Progenitor cell of endocrine pancreas (in vitro differentiated cells): Measurements from ENCODE around the gene LIMK2. TPM values are rescaled to one million over a fixed set of nuclear protein-coding genes. Genes with fewer than 3 reads are reported as not detected.

Experiments
- DNase-seq: peaks from one replicate; pipeline ENCODE4 v3.0.0; 2021; ENCODE audit warnings: low spot score; ENCODE audit not compliant: unreplicated experiment
- H3K27ac Mint-ChIP-seq: 2 replicates; pipeline ENCODE4 v1.8.0; 2021; ENCODE audit warnings: mild to moderate bottlenecking, moderate library complexity, mixed read lengths
- H3K27me3 Mint-ChIP-seq: 2 replicates; pipeline ENCODE4 v1.8.0; 2021; ENCODE audit warnings: mixed read lengths
- H3K36me3 Mint-ChIP-seq: 2 replicates; pipeline ENCODE4 v1.8.0; 2022; ENCODE audit warnings: mixed read lengths; ENCODE audit not compliant: insufficient read depth
- H3K4me1 Mint-ChIP-seq: 2 replicates; pipeline ENCODE4 v1.8.0; 2021; ENCODE audit warnings: low read depth, mixed read lengths
- H3K4me3 Mint-ChIP-seq: 2 replicates; pipeline ENCODE4 v1.8.0; 2021; ENCODE audit warnings: low read depth, mild to moderate bottlenecking, moderate library complexity, mixed read lengths
- H3K9me3 Mint-ChIP-seq: 2 replicates; pipeline ENCODE4 v1.8.0; 2021; ENCODE audit warnings: low read depth, mixed read lengths
- CTCF ChIP-seq: fragments of 200-600 bp; sonication (generic); IDR thresholded peaks from one replicate; pipeline ENCODE4 v1.5.0; 2021; ENCODE audit warnings: antibody characterized with exemption, mild to moderate bottlenecking; ENCODE audit not compliant: unreplicated experiment
- total RNA-seq: library from RNA; stranded (reverse); gene quantifications from 2 replicates; pipeline ENCODE4 v1.2.1, GENCODE V29; 2021

The LIMK2 gene
- total RNA-seq, 1 donor from 2014 or later = 44.7 TPM

DNA sequence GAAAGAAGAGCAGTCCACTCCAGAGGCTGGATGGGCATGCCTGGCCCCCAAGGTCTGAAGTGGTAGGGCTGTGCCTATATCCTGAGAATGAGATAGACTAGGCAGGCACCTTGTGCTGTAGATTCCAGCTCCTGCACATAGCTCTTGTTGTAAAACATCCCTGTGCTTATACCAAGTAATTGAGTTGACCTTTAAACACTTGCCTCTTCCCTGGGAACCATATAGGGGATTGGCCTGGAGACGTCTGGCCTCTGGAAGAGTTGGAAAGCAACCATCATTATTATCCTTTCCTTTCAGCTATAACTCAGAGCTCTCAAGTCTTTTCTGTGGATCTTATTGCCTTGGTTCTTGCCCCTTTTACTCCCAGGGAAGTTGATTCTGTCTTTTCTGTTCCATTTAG is 15.1 kb downstream of the LIMK2 start:
- Mint-ChIP-seq H3K4me1 (peaks cover 49% of the 10 kb centered on the region), H3K4me3 (no peak overlapping the region), H3K9me3 (no peaks in the 10 kb centered on the region), H3K27ac (peak overlapping the region; percentile 59), H3K27me3 (no peaks in the 10 kb centered on the region), H3K36me3 (peaks cover 5% of the 10 kb centered on the region)
- DNase-seq = no peak
- TF ChIP-seq CTCF = no peak

DNA sequence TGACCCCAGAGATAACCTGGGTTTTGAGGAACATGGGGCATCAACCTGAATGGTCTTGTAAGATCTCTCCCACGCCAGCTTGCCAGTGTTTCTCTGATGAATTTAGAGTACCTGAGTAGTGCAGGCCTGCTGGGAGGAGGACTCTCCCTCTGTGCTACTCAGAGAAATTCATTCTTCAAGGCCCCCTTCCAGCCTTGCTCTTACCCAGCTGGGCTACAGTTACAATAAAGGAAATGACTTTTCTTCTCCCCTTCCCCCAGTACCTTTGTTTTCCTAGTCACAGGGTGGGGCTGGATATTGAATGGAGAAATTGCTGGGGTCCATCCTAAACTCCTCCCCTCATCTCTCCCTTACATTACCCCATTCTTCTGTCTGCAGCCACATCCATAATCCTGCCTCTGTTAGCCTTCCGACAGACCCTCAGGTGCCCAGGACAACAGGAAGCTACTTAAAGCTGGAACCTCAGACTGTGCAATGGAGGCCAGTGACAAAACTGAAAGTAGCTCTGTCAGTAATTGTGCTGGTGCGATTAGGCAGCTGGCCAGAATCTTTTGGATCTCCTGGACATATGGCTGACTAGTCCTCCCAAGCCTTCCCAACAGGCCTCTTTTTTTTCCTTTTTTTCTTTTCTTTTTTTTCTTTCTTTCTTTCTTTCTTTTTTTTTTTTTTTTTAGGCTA is 17.4 kb downstream of the LIMK2 start:
- Mint-ChIP-seq H3K4me1 (peaks cover 35% of the 10 kb centered on the region), H3K4me3 (peak overlapping the region; percentile 33), H3K36me3 (peaks cover 5% of the 10 kb centered on the region), H3K9me3 (no peaks in the 10 kb centered on the region), H3K27ac (peak overlapping the region; percentile 89), H3K27me3 (no peaks in the 10 kb centered on the region)
- DNase-seq = no peak
- no peak for TF ChIP-seq CTCF

GRCh38 chr22:31230155-31230870 is 18.2 kb downstream of the LIMK2 start:
- TF ChIP-seq CTCF = no peak
- Mint-ChIP-seq H3K36me3 (peaks cover 7% of the 10 kb centered on the region), H3K4me1 (peaks cover 34% of the 10 kb centered on the region), H3K27ac (peak overlapping the region; percentile 89), H3K9me3 (no peaks in the 10 kb centered on the region), H3K27me3 (no peaks in the 10 kb centered on the region), H3K4me3 (peak overlapping the region; percentile 33)
- DNase-seq = no peak

DNA sequence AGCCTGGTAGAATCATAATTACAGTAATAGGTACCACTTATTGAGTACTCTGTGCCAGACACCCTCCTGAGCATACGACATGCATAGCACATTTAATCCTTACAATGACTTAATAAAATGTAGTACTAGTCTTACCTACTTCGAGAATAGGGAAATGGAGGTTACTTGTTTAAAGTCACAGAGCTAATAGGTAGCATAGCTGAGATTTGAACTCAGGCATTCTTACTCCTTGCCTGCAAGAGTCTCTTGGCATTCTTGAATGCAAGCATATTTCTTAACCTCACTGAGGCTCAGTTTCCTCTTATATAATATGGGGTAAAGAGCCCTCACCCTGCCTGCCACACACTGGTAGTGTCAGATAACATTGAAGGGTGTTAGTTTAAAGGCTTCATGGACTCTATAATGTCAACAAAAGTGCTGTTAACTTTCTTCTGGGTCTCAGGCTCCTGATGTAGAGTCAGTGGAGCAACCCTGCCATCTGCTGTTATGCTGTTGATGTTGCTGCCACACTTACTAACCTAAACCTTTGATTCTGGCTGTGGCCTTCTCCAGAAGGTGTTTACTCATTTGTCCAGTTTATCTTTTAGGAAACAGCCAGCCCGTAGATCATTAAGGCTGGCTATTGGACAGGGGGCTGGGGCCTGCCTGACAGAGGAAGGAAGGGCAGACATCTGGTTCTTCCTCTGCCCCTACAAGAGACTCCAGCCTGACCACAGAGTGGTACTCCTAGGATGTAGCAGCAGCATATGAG is 18.9 kb downstream of the LIMK2 start:
- no peaks in the 10 kb centered on the region for H3K9me3 Mint-ChIP-seq
- H3K27me3 Mint-ChIP-seq = no peaks in the 10 kb centered on the region
- H3K27ac Mint-ChIP-seq = peak overlapping the region; percentile 54

More for the DNA sequence above, 18.9 kb downstream of the LIMK2 start:
- TF ChIP-seq CTCF = peak; percentile 79
- peaks cover 7% of the 10 kb centered on the region for H3K36me3 Mint-ChIP-seq
- DNase-seq = peak; percentile 21
- peaks cover 34% of the 10 kb centered on the region for H3K4me1 Mint-ChIP-seq
- no peak overlapping the region for H3K4me3 Mint-ChIP-seq
